Stomach (tissue), 9 donors: Measurements from ENCODE around the gene FOSL1. TPM values are rescaled to one million over a fixed set of nuclear protein-coding genes. Genes with fewer than 3 reads are reported as not detected.
A peak's percentile ranks its signal among the peaks of the same experiment; 100 is the strongest.

Experiments used
- DNase-seq, 2 donors: peaks; one replicate each; pipeline versions ENCODE4 v3.0.0 to v3.0.0-alpha.2; 2013 to 2019
- H3K27ac ChIP-seq, 5 donors: fragments of 200-600 bp in 4 of 5; sonication (generic) in 4 of 5; one replicate each; pipeline ENCODE4 v1.5.1; 2013 to 2019; ENCODE audit warnings: mild to moderate bottlenecking in 1 of 5, moderate library complexity in 1 of 5
- H3K27me3 ChIP-seq, 3 donors: fragments of 200-600 bp; sonication (generic); one replicate each; pipeline ENCODE4 v1.5.1; 2017 to 2019; ENCODE audit warnings: mixed run types in 1 of 3
- H3K36me3 ChIP-seq, 4 donors: fragments of 200-600 bp; sonication (generic); 1 replicate in 3 of 4; 2 replicates in 1 of 4; pipeline ENCODE4 v1.5.1; 2016 to 2019
- H3K4me1 ChIP-seq, 4 donors: fragments of 200-600 bp; sonication (generic); one replicate each; pipeline ENCODE4 v1.5.1; 2016 to 2019
- H3K4me3 ChIP-seq, 4 donors: fragments of 200-600 bp; sonication (generic) in 3 of 4; one replicate each; pipeline ENCODE4 v1.5.1; 2016 to 2019; ENCODE audit warnings: mild to moderate bottlenecking in 1 of 4
- H3K9me3 ChIP-seq, 4 donors: fragments of 200-600 bp; sonication (generic); one replicate each; pipeline ENCODE4 v1.5.1; 2016 to 2019
- CTCF ChIP-seq, 7 experiments: fragments of 450-650 bp in 4 of 7; fragments of 200-600 bp in 3 of 7; sonication (generic) in 3 of 7; IDR thresholded peaks; one replicate each; pipeline ENCODE4 v1.5.1; 2016 to 2019; ENCODE audit warnings: antibody characterized with exemption in 7 of 7, control low read depth in 2 of 7, mild to moderate bottlenecking in 1 of 7
- EP300 ChIP-seq: sonication (generic); formaldehyde crosslinking; IDR thresholded peaks from one replicate; pipeline ENCODE4 v1.6.1; 2017; ENCODE audit warnings: antibody characterized with exemption
- POLR2A ChIP-seq, 4 donors: fragments of 450-650 bp; IDR thresholded peaks; one replicate each; pipeline ENCODE4 v1.6.1; 2016; ENCODE audit warnings: antibody characterized with exemption in 4 of 4, control low read depth in 2 of 4, mild to moderate bottlenecking in 1 of 4, moderate library complexity in 1 of 4
- POLR2AphosphoS5 ChIP-seq, 3 donors: sonication (generic); formaldehyde crosslinking; IDR thresholded peaks; one replicate each; pipeline ENCODE4 v1.6.1; 2016; ENCODE audit warnings: antibody characterized with exemption in 3 of 3
- WGBS, 5 donors: extraction: QIAGEN DNeasy Blood & Tissue Kit in 3 of 5; methylation state at CpG; one replicate each; pipeline versions ENCODE4 v1.1.5 to v1.1.7; 2013 to 2018; 5-methylcytosine and 5-hydroxymethylcytosine counted together
- intact Hi-C: fragments of 100-400 bp; cut with DNase I; formaldehyde crosslinking; loops from one replicate; pipeline ENCODE4 v1.15.1; 2023; ENCODE audit warnings: low total_unique reads
- polyA plus RNA-seq, 3 donors: library from polyadenylated mRNA; stranded (reverse); fragments of 200-250 nt; gene quantifications; one replicate each; pipeline ENCODE4 v1.2.3, GENCODE V29; 2013
- total RNA-seq, 5 donors: library from RNA; depleted of rRNA; stranded (reverse); fragments of >200 nt; gene quantifications; one replicate each; pipeline versions ENCODE4 v1.1.0 to v1.2.3, GENCODE V29; 2014 to 2016
- donor health status: healthy with polysubstance abuse.
- donor health status: Bipolar disorder and iron deficiency.
- donor health status: healthy.

Gene FOSL1
- total and polyA plus RNA-seq, 8 donors = 1.7 to 43.3 (median 10.6) TPM; not detected in 2

- no peaks in the 10 kb centered on the region for H3K9me3 ChIP-seq
- no peaks in the 10 kb centered on the region for H3K27me3 ChIP-seq
- peaks cover 46 to 58% (median 53%) of the 10 kb centered on the region in 4 donors for H3K4me1 ChIP-seq
- WGBS, 5 donors = 0 to 1% (median 0%) methylated on average over 22 to 60 of the region's 60 CpGs
- intact Hi-C loops = no loop called here
- peak overlapping the region; percentile 89 to 98 (median 97) for H3K27ac ChIP-seq
- peak overlapping the region; percentile 82 to 98 (median 95) for H3K4me3 ChIP-seq
- TF ChIP-seq CTCF (IDR thresholded peaks at IDR 0.05) (no peak), POLR2AphosphoS5 (IDR thresholded peaks at IDR 0.05) (no peak), EP300 (no peak), POLR2A (IDR thresholded peaks at IDR 0.05) (no peak)
- peaks cover 11 to 43% (median 30%) of the 10 kb centered on the region in 4 donors for H3K36me3 ChIP-seq
- DNase-seq = peak; percentile 40 to 73
Observed at GRCh38 chr11:65919573-65920371, 19.6 kb upstream of the FOSL1 start.

GRCh38 chr11:65919141-65919572 is 19.0 kb upstream of the FOSL1 start, which contains the start of gene DRAP1:
Gene DRAP1 (plus strand): TSS chr11:65919426. CDS start chr11:65919502, 76 bp downstream.
- H3K4me1 ChIP-seq = peaks cover 48 to 58% (median 55%) of the 10 kb centered on the region in 4 donors
- intact Hi-C loops = no loop called here
- peak in 2 of 3 donors; percentile 58 to 89 for TF ChIP-seq POLR2AphosphoS5 (IDR thresholded peaks at IDR 0.05)
- no peak for TF ChIP-seq POLR2A (IDR thresholded peaks at IDR 0.05)

GRCh38 chr11:65918211-65919140 is 18.3 kb upstream of the FOSL1 start, which contains the start of gene C11orf68:
Gene C11orf68 (minus strand): TSS chr11:65919062. CDS start chr11:65919031, 31 bp downstream.
- peak in 1 of 2 donors; percentile 33 for DNase-seq
- peak within 1 kb of the TSS; percentile 89 to 98 (median 97) for H3K27ac ChIP-seq
- peak within 1 kb of the TSS; percentile 94 to 98 (median 96) for H3K4me3 ChIP-seq
- 4 to 33% (median 6%) methylated on average over 6 to 77 of the region's 77 CpGs for WGBS, 5 donors
- H3K4me1 ChIP-seq = peaks cover 48 to 58% (median 55%) of the 10 kb centered on the region in 4 donors
- no peaks in the 10 kb centered on the region for H3K27me3 ChIP-seq
- H3K36me3 ChIP-seq = peaks cover 11 to 34% (median 26%) of the 10 kb centered on the region in 4 donors
- intact Hi-C loops = no loop called here
- H3K9me3 ChIP-seq = no peaks in the 10 kb centered on the region
- TF ChIP-seq POLR2AphosphoS5 (IDR thresholded peaks at IDR 0.05) = peak in 2 of 3 donors; percentile 12 to 64
- TF ChIP-seq POLR2A (IDR thresholded peaks at IDR 0.05) = no peak

More at GRCh38 chr11:65919141-65919572, 19.0 kb upstream of the FOSL1 start, which contains the start of gene DRAP1:
- DNase-seq = peak; percentile 99 to 100
- 0 to 3% (median 1%) methylated on average over 3 to 59 of the region's 59 CpGs for WGBS, 5 donors
- peak within 1 kb of the TSS; percentile 89 to 98 (median 97) for H3K27ac ChIP-seq
- peak within 1 kb of the TSS; percentile 94 to 98 (median 96) for H3K4me3 ChIP-seq
- no peaks in the 10 kb centered on the region for H3K9me3 ChIP-seq
- H3K27me3 ChIP-seq = no peaks in the 10 kb centered on the region
- peaks cover 11 to 37% (median 29%) of the 10 kb centered on the region in 4 donors for H3K36me3 ChIP-seq

- no peak for DNase-seq
- H3K27ac ChIP-seq = peak overlapping the region; percentile 85 to 98 (median 97)
- 69 to 81% (median 78%) methylated on average over 25 to 35 of the region's 35 CpGs for WGBS, 5 donors
Observed at GRCh38 chr11:65917434-65918210, 17.4 kb upstream of the FOSL1 start.

More at GRCh38 chr11:65917434-65918210, 17.4 kb upstream of the FOSL1 start:
- no peak for TF ChIP-seq POLR2A (IDR thresholded peaks at IDR 0.05)
- TF ChIP-seq CTCF (IDR thresholded peaks at IDR 0.05) = no peak
- TF ChIP-seq EP300 = no peak
- no peak for TF ChIP-seq POLR2AphosphoS5 (IDR thresholded peaks at IDR 0.05)
- H3K4me1 ChIP-seq = peaks cover 48 to 60% (median 56%) of the 10 kb centered on the region in 4 donors
- no peaks in the 10 kb centered on the region for H3K27me3 ChIP-seq
- H3K36me3 ChIP-seq = peaks cover 3 to 26% (median 17%) of the 10 kb centered on the region in 4 donors
- intact Hi-C loops = no loop called here
- no peaks in the 10 kb centered on the region for H3K9me3 ChIP-seq
- H3K4me3 ChIP-seq = peak overlapping the region; percentile 80 to 98 (median 95)
